HG02884 (cell line): ENCODE results near the gene FRMD6.
"Not testable (repeated sequence)": the region's sequence is repeated elsewhere in the genome, so short reads cannot be mapped to it uniquely, and the experiment has no call there.

Experiments used
- ATAC-seq: cut with Tn5 transposase; IDR thresholded peaks from one replicate; pipeline ENCODE4 v1.9.1; 2021; ENCODE audit warnings: mild to moderate bottlenecking, moderate library complexity; ENCODE audit not compliant: unreplicated experiment

FRMD6 gene

DNA sequence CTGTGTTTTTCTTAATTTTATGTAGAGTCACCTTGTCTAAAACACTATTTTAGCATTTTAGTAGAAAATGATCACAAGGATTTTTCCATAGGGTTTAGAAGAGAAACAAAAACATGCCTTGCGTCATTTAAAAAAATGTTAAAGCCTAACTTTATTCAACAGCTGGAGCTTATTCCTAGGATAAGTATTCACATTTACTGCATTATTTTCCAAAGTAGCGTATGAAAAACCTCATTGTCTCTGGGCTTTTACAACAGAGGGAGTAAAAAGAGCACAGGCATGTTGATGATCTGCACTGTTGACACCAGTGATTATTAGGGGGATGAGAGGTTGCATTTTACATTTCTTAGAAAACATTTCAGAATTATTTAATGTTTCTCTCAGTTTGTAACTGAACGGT lies 66.1 kb downstream of the FRMD6 start:
- ATAC-seq: no peak

DNA sequence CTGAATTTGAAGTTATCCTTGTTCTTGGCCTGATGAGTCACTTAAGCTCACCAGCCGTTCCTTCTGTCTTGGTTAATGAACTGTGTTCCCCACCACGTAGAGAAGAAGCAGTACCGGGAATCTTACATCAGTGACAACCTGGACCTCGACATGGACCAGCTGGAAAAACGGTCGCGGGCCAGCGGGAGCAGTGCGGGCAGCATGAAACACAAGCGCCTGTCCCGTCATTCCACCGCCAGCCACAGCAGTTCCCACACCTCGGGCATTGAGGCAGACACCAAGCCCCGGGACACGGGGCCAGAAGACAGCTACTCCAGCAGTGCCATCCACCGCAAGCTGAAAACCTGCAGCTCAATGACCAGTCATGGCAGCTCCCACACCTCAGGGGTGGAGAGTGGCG lies 68.2 kb downstream of the FRMD6 start:
- ATAC-seq: no peak

DNA sequence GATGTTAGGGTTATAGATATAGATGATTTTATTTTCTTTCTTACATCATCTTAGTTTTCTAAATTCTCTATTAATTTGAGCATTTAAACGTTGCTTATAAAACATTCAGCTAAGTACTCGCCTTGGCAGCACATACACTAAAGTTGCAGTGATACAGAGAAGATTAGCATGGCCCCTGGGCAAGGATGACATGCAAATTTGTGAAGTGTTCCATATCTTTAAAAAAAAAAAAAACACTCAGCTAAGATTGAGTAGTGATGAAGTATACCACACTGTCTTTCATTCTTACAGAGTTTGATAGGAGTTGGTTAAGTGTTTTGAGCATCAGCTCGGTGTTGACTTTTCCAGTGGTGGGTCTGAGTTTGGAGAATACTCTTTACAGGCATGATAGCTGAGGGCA lies 72.3 kb downstream of the FRMD6 start:
- no peak for ATAC-seq

DNA sequence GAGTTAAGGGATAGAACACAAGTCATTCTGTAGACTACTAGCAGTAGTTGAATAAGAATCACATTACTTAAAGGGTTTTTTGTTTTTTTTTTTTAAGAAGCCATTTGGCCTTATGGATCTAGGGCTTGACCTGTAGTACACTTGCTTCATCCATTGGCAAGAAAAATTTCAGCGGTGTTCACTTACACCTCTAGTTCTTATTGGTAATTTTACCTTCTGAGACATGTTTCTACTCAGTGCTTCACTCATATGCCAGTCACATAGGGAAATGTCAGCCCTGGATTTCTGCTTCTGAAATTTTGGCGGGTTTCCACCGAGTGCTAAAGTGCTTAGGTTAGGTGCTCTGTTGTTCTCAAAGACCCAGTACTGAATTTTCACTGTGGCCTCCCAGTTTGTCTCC lies 72.9 kb downstream of the FRMD6 start:
- no peak for ATAC-seq

DNA sequence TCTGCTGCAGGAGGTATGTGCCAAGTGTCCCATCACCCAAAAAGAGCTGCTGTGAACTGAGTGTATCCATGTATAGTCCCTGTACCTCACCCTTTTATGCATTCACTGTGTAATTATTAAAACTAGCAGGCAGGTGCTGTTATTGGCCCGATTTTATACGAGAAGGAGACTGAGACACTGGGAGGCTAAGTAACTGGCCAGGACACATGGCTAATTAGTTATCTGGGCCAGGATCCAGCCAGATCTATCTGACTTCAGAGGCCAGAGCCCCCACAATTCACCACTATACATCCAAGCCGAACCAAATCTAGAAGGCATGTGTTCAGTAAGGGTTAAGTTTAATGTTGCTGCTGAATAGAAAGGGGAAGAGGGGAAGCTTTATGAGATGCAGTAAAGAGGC lies 73.4 kb downstream of the FRMD6 start:
- no peak for ATAC-seq

DNA sequence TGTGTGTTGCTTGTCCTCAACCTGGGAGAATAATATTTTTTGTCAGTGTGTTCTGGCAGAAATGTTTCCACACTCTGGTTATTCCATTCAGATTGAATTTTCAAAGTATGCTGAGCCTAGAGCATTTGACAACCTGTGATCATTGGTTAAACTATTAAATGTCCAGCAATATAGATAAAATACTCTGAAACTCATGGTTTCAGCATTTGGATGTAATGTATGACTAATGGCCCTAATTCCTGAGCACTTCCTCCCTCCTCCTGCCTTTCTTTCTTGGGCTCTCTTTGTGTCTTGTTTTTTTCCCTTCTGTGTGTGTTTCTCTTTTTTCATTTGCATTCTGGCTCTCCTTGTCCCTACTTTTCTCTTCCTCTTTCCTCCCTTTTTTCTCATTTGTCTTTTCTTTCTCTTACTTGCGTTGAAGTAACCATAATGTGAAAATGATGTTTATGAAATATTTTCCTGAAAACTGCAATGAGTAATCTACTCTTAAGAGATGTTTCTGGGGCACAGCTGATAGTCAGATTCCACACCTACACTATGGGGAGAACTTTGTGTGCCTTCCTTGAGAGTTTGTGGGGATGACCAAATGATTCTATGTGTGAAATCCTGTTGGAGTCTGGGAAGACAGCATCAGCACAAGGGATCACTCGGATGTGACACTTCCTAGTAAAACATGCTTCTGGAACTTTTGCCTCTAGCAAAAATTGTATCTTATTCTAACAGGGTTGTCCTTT lies 74.6 kb downstream of the FRMD6 start:
- no peak for ATAC-seq

DNA sequence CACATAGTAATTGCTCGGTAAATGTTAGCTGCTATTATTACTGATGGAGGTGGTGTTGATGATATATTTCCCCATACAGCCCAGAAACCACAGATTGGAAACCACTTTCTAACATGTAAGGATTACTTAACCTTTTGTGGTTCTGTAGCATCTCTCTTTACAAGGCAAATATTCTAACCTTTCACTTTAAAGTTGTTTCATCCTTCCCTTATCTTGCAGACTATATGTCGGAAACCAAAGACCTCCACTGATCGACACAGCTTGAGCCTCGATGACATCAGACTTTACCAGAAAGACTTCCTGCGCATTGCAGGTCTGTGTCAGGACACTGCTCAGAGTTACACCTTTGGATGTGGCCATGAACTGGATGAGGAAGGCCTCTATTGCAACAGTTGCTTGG lies 75.8 kb downstream of the FRMD6 start:
- ATAC-seq: no peak

DNA sequence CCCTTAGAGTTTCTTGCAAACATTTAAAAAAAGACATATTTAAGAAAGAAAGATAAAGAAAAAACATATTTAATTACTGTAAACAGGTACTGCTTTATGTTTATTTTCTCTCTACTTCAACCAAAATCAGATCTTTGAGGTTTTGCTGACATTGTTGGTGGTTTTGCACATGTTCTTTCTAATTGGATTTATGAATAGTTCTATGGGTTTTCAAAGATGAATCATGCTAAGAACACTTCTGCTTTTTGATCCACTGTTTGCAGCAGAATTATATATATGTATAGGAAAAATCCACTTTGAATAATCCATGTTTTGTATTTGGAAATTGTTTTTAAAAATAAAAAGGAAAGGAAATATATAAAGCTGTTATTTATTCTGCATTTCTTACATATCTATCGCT lies 78.4 kb downstream of the FRMD6 start:
- no peak for ATAC-seq

DNA sequence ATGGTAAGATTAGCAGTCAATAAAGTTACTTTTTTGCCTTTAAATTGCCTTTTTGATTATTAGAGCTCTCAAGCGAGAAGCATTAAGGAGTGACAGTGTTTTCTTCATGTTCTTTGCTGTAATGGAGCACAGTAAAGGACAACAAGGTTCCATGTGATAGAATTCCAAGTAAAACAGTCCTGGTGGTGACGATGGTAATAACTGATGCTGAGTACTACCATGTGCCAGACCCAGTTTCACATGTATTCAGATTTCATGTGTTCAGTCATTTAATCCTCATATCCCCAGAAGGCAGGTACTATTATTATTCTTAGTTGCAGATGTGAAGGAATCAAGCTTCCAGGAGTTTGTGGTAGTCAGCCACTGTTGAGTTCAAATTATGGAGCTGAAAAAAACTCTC lies 79.0 kb downstream of the FRMD6 start:
- ATAC-seq: no peak

DNA sequence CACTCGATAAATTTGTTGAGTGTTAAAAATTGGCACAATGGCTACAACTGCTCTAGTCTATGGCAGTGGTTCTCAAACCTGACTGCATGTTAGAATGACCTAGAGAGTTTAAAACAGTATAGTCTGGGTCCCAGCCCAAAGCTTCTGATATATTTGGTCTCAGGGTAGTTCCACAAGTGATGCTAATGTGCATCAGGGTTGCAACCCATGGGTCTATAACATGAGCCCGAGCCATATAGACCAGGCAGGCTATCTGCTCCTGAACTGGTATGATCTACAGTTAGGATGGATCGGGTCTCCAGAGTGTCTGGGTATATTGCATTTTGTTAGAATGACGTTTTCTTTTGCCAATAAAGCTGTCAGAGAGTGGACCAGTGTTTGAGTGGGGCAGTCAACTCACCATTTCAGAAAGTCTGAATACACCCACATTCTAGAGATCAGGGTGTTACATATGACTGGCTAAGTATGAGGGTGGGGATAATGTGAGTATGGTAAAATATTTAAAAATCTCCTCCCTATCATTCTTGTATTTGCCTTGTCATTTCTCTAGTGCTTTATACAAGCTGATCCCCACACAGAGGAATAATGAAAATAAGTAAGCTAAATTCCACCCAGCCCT lies 80.9 kb downstream of the FRMD6 start:
- no peak for ATAC-seq

DNA sequence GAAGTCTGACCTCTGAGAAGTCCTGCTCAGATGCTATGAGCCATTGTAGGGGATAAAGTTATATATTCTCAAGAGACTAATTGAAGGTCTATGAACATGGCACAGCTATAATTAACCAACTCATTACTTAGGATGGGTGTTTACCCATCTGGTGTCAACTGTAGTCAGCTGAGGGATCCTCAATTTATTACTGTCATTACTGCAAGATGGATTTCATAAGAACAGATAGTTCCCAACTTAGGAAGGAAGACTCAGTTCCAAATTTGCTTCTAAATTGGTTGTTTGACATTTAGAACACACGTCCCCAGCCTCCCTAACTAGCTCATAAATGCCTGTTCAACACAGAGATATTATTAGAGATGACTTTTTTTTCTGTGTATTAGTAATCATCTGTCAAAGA lies 81.4 kb downstream of the FRMD6 start:
- no peak for ATAC-seq

DNA sequence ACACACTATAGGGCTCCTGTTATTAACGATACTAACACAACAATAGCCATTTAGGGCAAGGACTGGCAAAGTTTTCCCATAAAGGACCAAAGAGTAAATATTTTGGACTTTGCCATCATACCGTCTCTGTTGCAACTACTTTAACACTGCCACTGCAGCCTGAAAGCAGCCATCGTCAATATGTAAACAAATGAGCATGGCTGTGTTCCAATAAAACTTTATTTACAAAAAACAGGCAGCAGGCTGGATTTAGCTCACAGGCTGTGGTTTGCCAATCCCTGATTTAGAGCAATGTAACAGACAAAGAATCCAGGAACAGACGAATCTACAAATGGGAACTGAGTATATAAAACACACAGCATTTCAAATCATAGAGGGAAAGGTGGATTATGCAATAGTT lies 84.1 kb downstream of the FRMD6 start:
- ATAC-seq: no peak

DNA sequence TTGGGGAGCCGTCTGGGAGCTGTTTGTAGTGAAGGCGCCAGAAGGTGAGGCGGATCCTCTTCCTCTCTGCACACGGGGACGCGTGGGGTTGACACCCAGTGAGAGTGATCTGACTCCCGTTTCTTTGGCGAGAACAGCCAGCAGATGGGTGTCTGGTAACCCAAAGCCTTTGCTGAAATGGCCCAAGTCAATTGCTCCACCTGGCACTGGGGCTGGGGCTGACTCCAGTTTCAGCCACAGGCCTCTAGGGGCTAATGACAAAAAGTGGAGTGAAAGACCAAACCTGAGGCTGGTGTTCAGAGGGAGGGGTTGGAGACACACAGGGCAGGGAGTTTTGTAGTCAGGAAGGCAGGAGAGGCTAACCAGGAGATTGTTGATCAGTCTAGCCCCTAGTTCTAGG lies 87.0 kb downstream of the FRMD6 start:
- ATAC-seq: no peak

DNA sequence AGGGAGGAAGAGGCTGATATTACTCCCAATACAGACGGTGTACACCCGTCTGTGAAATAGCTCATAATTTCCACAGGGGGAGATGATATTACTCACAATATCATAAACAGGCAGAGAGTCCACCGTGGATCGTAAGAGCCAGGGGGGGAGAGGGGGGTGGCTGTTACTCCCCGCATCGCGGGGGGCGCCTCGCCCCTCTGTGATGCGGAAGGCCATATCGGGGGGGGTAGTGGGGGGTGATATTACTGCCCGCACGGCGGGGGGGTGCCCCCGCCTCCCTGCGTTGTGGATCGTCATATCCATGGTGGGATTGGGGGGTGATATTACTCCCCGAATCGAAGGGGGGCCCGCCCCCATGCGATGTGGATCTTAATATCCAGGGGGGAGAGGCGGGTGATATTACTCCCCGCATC lies 91.9 kb downstream of the FRMD6 start:
- ATAC-seq: no peak

DNA sequence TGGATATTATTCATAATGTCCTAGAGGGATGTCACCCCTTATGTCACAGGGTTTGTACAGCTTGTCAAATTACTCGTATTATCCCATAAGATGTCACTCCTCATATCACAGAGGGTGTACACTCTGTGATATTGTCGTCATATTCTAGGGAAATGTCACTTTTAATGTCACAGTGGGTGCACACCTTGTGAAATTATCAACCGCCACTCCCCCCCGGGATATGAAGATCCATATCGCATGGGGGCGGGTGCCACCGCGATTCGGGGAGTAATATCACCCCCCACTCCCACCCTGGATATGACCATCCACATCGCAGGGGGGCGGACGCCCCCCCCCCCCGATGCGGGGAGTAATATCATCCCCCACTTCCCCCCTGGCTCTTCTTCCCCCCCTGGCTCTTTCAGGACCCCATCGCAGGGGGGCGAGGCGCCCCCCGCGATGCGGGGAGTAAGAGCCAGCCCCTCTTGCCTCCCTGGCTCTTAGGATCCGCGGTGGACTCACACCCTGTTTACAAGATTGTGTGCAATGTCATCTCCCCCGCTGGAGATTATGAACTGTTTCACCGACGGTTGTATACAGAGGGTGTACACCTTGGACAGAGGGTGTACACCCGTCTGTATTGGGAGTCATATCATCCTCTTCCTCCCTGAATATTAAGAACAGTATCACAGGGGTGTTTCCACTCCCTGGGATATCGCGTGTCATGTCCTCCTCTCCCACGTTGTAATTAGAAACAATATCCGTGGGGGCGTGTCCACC lies 92.8 kb downstream of the FRMD6 start:
- ATAC-seq: no peak

DNA sequence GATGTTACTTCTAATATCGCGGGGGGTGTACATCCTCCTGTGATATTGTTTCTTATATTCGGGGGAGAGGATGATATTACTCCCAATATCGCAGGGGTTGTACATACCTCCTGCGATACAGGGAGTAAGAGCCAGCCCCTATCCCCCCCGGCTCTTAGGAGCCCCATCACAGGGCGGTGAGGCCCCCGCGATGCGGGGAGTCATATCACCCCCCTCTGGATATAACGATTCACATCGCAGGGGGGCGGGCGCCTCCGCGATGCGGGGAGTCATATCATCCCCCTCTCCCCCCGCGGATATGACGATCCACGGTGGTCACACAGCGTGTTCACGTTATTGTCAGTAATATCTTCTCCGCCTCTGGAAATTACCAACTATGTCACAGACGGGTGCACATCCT lies 95.1 kb downstream of the FRMD6 start:
- ATAC-seq: not testable (repeated sequence)

DNA sequence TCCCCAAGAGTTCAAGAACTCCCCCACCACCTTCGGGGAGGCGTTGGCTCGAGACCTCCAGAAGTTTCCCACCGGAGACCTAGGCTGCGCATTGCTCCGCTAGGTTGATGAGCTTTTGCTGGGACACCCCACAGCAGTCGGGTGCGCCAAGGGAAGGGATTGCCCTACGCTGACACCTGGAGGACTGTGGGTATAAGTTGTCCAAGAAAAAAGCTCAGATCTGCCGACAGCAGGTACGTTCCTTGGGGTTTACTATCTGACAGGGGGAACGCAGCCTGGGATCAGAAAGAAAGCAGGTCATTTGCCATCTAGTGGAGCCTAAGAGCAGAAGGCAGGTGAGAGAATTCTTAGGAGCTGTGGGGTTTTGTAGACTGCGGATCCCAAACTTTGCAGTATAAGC lies 98.8 kb downstream of the FRMD6 start:
- ATAC-seq: no peak

DNA sequence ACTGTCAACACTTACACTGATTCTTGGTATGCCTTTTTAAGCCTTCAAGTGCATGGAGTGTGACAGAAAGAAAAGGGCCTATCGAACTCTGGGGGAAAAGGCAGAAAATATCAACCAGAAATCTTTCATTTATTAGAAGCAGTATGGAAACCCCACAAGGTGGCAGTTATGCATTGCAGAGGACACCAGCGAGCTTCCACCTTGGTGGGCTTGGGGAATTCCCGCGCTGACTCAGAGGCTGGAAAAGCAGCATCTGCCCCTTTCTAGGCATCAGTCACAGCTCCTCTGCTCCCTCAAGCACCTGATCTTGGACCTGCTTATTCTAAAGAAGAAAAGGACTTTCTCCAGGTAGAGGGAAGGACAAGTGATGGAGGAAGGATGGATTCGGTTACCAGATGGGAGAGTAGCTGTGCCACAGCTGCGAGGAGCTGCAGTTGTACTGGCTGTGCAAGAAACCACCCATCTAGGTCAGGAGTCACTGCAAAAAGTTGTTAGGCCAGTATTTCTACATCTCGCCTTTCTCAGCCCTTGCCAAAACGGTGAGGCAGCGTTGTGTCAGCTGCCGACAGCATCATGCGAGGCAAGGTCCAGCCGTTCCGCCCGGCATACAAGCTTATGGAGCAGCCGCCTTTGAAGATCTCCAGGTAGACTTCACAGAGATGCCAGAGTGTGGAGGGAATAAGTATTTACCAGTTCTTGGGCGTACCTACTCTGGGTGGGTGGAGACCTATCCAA lies 100.1 kb downstream of the FRMD6 start:
- ATAC-seq: not testable (repeated sequence)

DNA sequence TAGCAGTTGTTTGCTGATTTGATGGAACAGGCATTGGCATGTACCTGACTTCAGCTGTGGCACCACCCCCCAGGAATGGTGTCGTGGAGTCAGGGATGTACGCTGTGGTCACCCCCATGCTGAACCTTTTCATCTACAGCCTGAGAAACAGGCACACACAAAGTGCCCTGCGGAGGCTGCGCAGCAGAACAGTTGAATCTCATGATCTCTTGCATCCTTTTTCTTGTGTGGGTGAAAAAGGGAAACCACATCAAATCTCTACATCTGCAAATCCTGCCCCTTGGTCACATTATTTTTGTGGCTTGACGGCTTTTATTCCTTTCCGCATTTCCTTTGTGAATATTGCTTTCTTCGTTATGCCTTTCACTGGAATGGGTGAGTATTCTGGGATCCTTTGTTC lies 106.0 kb downstream of the FRMD6 start:
- not testable (repeated sequence) for ATAC-seq

DNA sequence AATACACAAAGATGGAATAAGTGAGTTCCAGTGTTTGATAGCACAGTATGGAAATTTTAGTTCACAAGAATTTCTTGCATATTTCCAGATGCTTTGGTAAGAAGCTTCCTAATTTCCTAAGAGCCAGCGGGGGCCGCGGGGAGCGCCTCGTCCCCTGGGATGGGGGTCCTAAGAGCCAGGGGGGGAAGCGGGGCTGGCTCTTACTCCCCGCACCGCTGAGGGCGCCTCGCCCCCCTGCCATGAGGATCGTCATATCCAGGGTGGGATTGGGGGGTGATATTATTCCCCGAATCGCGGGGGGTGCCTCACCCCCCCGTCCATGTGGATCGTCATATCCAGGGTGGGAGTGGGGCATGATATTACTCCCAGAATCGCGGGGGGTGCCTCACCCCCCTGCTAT lies 108.2 kb downstream of the FRMD6 start:
- ATAC-seq: no peak

DNA sequence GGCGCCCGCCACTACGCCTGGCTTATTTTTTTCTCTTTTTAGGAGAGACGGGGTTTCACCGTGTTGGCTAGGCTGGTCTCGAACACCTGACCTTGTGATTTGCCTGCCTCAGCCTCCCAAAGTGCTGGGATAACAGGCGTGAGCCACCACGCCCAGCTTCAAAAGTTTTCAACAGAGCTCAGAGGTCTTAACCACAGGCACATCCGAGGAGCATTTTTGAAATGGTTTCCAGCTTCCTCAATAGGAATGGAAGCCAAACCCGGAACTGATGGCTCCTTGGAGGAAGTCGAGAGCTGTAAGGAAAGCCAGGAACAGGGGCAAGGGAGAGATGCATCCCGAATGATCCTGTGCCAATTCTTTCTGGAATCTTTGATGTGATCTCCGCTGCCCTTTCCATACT lies 114.0 kb downstream of the FRMD6 start:
- ATAC-seq: not testable (repeated sequence)
